Suprapubic skin (tissue), 4 donors: Measurements from ENCODE around the gene CHEK1. TPM values are rescaled to one million over a fixed set of nuclear protein-coding genes. Genes with fewer than 3 reads are reported as not detected.

Source experiments
- DNase-seq, 2 donors: peaks; one replicate each; pipeline ENCODE4 v3.0.0-alpha.2; 2019; ENCODE audit warnings: low spot score in 2 of 2
- H3K27ac ChIP-seq: fragments of 200-600 bp; sonication (generic); one replicate; pipeline ENCODE4 v1.5.1; 2019
- H3K27me3 ChIP-seq: fragments of 200-600 bp; sonication (generic); one replicate; pipeline ENCODE4 v1.5.1; 2019
- H3K36me3 ChIP-seq: fragments of 200-600 bp; sonication (generic); one replicate; pipeline ENCODE4 v1.5.1; 2019
- H3K4me1 ChIP-seq: fragments of 200-600 bp; sonication (generic); one replicate; pipeline ENCODE4 v1.5.1; 2019
- H3K4me3 ChIP-seq: fragments of 200-600 bp; sonication (generic); one replicate; pipeline ENCODE4 v1.5.1; 2019; ENCODE audit warnings: mild to moderate bottlenecking
- H3K9me3 ChIP-seq: fragments of 200-600 bp; sonication (generic); one replicate; pipeline ENCODE4 v1.5.1; 2019
- CTCF ChIP-seq, 2 donors: fragments of 200-600 bp in 1 of 2; fragments of 450-650 bp in 1 of 2; sonication (generic) in 1 of 2; IDR thresholded peaks; one replicate each; pipeline ENCODE4 v1.5.1; 2016 to 2019; ENCODE audit warnings: antibody characterized with exemption in 2 of 2, mild to moderate bottlenecking in 1 of 2, moderate library complexity in 1 of 2
- EP300 ChIP-seq: sonication (generic); formaldehyde crosslinking; IDR thresholded peaks from one replicate; pipeline ENCODE4 v1.6.1; 2017; ENCODE audit warnings: antibody characterized with exemption
- POLR2A ChIP-seq, 2 donors: fragments of 450-650 bp; IDR thresholded peaks; one replicate each; pipeline ENCODE4 v1.6.1; 2017; ENCODE audit warnings: antibody characterized with exemption in 2 of 2, mild to moderate bottlenecking in 2 of 2, moderate library complexity in 2 of 2
- POLR2AphosphoS5 ChIP-seq, 3 donors: sonication (generic); formaldehyde crosslinking; IDR thresholded peaks; one replicate each; pipeline ENCODE4 v1.6.1; 2017; ENCODE audit warnings: antibody characterized with exemption in 3 of 3
- WGBS: methylation state at CpG from one replicate; pipeline ENCODE4 v1.1.5; 2018; 5-methylcytosine and 5-hydroxymethylcytosine counted together
- total RNA-seq, 4 donors: library from RNA; depleted of rRNA; stranded (reverse); fragments of >200 nt; gene quantifications; one replicate each; pipeline ENCODE4 v1.1.0, GENCODE V29; 2016

The CHEK1 gene
- total RNA-seq, 4 donors from 2014 or later, result 2.5 to 4.0 (median 3.5) TPM

GRCh38 chr11:125670172-125670571 is 45.2 kb downstream of the CHEK1 start:
- H3K9me3 ChIP-seq, result no peaks in the 10 kb centered on the region
- no peaks in the 10 kb centered on the region for H3K4me1 ChIP-seq
- TF ChIP-seq POLR2A (IDR thresholded peaks at IDR 0.05) (no peak), CTCF (IDR thresholded peaks at IDR 0.05) (no peak), EP300 (no peak), POLR2AphosphoS5 (IDR thresholded peaks at IDR 0.05) (no peak)
- H3K27ac ChIP-seq, result no peak overlapping the region
- DNase-seq, result no peak
- H3K4me3 ChIP-seq, result no peak overlapping the region
- no peaks in the 10 kb centered on the region for H3K27me3 ChIP-seq
- H3K36me3 ChIP-seq, result no peaks in the 10 kb centered on the region
- WGBS, result 96% methylated on average over 1 of the region's 1 CpG

- Histone ChIP-seq H3K27me3 (no peaks in the 10 kb centered on the region), H3K4me3 (no peak overlapping the region), H3K27ac (no peak overlapping the region), H3K9me3 (no peaks in the 10 kb centered on the region), H3K4me1 (no peaks in the 10 kb centered on the region), H3K36me3 (no peaks in the 10 kb centered on the region)
- TF ChIP-seq EP300 (no peak), CTCF (IDR thresholded peaks at IDR 0.05) (no peak), POLR2AphosphoS5 (IDR thresholded peaks at IDR 0.05) (no peak), POLR2A (IDR thresholded peaks at IDR 0.05) (no peak)
- 84% methylated on average over 2 of the region's 2 CpGs for WGBS
- DNase-seq, result no peak
Observed at GRCh38 chr11:125671561-125671960, 46.6 kb downstream of the CHEK1 start.

GRCh38 chr11:125674210-125674609 is 49.2 kb downstream of the CHEK1 start:
- H3K36me3 ChIP-seq, result no peaks in the 10 kb centered on the region
- 71% methylated on average over 2 of the region's 2 CpGs for WGBS
- H3K27ac ChIP-seq, result no peak overlapping the region
- TF ChIP-seq POLR2AphosphoS5 (IDR thresholded peaks at IDR 0.05) (no peak), CTCF (IDR thresholded peaks at IDR 0.05) (no peak), EP300 (no peak), POLR2A (IDR thresholded peaks at IDR 0.05) (no peak)
- H3K9me3 ChIP-seq, result no peaks in the 10 kb centered on the region
- no peak for DNase-seq
- H3K4me3 ChIP-seq, result no peak overlapping the region
- H3K27me3 ChIP-seq, result no peaks in the 10 kb centered on the region
- H3K4me1 ChIP-seq, result no peaks in the 10 kb centered on the region

- TF ChIP-seq POLR2AphosphoS5 (IDR thresholded peaks at IDR 0.05), result no peak
- TF ChIP-seq POLR2A (IDR thresholded peaks at IDR 0.05), result no peak
- TF ChIP-seq CTCF (IDR thresholded peaks at IDR 0.05), result no peak
- TF ChIP-seq EP300, result no peak
- H3K9me3 ChIP-seq, result no peaks in the 10 kb centered on the region
- DNase-seq, result no peak
- no peaks in the 10 kb centered on the region for H3K4me1 ChIP-seq
- no peak overlapping the region for H3K27ac ChIP-seq
- WGBS, result 96% methylated on average over 2 of the region's 2 CpGs
- H3K36me3 ChIP-seq, result no peaks in the 10 kb centered on the region
- H3K27me3 ChIP-seq, result no peaks in the 10 kb centered on the region
- H3K4me3 ChIP-seq, result no peak overlapping the region
Observed at GRCh38 chr11:125675196-125675595, 50.2 kb downstream of the CHEK1 start.

GRCh38 chr11:125679397-125679796 is 54.4 kb downstream of the CHEK1 start:
- Histone ChIP-seq H3K4me3 (no peak overlapping the region), H3K27ac (no peak overlapping the region), H3K9me3 (no peaks in the 10 kb centered on the region), H3K36me3 (no peaks in the 10 kb centered on the region), H3K4me1 (no peaks in the 10 kb centered on the region), H3K27me3 (no peaks in the 10 kb centered on the region)
- DNase-seq, result no peak
- TF ChIP-seq CTCF (IDR thresholded peaks at IDR 0.05), result no peak
- TF ChIP-seq POLR2A (IDR thresholded peaks at IDR 0.05), result no peak
- no peak for TF ChIP-seq EP300
- no peak for TF ChIP-seq POLR2AphosphoS5 (IDR thresholded peaks at IDR 0.05)
- 97% methylated on average over 4 of the region's 4 CpGs for WGBS
